Endometrium (tissue), 2 donors: Measurements from ENCODE around the gene CDCA4.
"Not testable (repeated sequence)": the region's sequence is repeated elsewhere in the genome, so short reads cannot be mapped to it uniquely, and the experiment has no call there.

Experiments
- FAIRE-seq: peaks from 2 replicates; lab custom pipeline; 2012; peaks lifted over from hg19 to GRCh38; lab: Jason Lieb, UNC
- donor health status: control.
- donor health status: control.

The CDCA4 gene

GRCh38 chr14:105020815-105021655 is at the start of gene CDCA4:
TSS of gene CDCA4 (minus strand) at chr14:105021083. CDS start at chr14:105011929, 9,154 bp downstream.
- FAIRE-seq, result no peak

- FAIRE-seq, result no peak
Observed at GRCh38 chr14:105069871-105070759, 49.2 kb upstream of the CDCA4 start.

- FAIRE-seq, result no peak
Observed at GRCh38 chr14:105069522-105069870, 48.6 kb upstream of the CDCA4 start.

GRCh38 chr14:105068818-105069217 is 47.9 kb upstream of the CDCA4 start:
- no peak for FAIRE-seq

- FAIRE-seq, result no peak
Observed at GRCh38 chr14:105067969-105068301, 47.1 kb upstream of the CDCA4 start.

- no peak for FAIRE-seq
Observed at GRCh38 chr14:105067140-105067968, 46.5 kb upstream of the CDCA4 start.

- no peak for FAIRE-seq
Observed at GRCh38 chr14:105066240-105067071, 45.6 kb upstream of the CDCA4 start.

GRCh38 chr14:105065280-105066228 is 44.7 kb upstream of the CDCA4 start, which contains the start of gene GPR132:
TSS of gene GPR132 (minus strand) at chr14:105065430. CDS start at chr14:105055420, 10,010 bp downstream.
- FAIRE-seq, result no peak

- no peak for FAIRE-seq
Observed at GRCh38 chr14:105064721-105065143, 43.8 kb upstream of the CDCA4 start.

- no peak for FAIRE-seq
Observed at GRCh38 chr14:105064001-105064400, 43.1 kb upstream of the CDCA4 start.

GRCh38 chr14:105063506-105063905 is 42.6 kb upstream of the CDCA4 start:
- FAIRE-seq, result not testable (repeated sequence)

- FAIRE-seq, result no peak
Observed at GRCh38 chr14:105063056-105063455, 42.2 kb upstream of the CDCA4 start.

- no peak for FAIRE-seq
Observed at GRCh38 chr14:105062048-105062433, 41.2 kb upstream of the CDCA4 start.

GRCh38 chr14:105061428-105062047 is 40.7 kb upstream of the CDCA4 start:
- FAIRE-seq, result no peak

- FAIRE-seq, result no peak
Observed at GRCh38 chr14:105060751-105061427, 40.0 kb upstream of the CDCA4 start.

- no peak for FAIRE-seq
Observed at GRCh38 chr14:105059925-105060565, 39.2 kb upstream of the CDCA4 start.

- FAIRE-seq, result no peak
Observed at GRCh38 chr14:105059035-105059924, 38.4 kb upstream of the CDCA4 start.
